ENCODE measurements around the gene NTM. TPM values are rescaled to one million over a fixed set of nuclear protein-coding genes. Genes with fewer than 3 reads are reported as not detected.
A peak's percentile ranks its signal among the peaks of the same experiment; 100 is the strongest.

The NTM gene
- total and polyA plus RNA-seq, 2 experiments from 2014 or later: 1.1 to 1.7 TPM

- Histone ChIP-seq H3K9me3 (ENCODE audit: low read depth) (no peaks in the 10 kb centered on the region), H3K27ac (no peak overlapping the region)
Observed at GRCh38 chr11:131644204-131644795, 273.9 kb downstream of the NTM start.

GRCh38 chr11:131645237-131645636 lies 274.8 kb downstream of the NTM start:
- no peak for TF ChIP-seq CTCF (IDR thresholded peaks at IDR 0.05; ENCODE audit: low read depth, low read length)
- no peaks in the 10 kb centered on the region for H3K36me3 ChIP-seq

More at GRCh38 chr11:131644204-131644795, 273.9 kb downstream of the NTM start:
- DNase-seq (ENCODE audit: low read depth in 1 of 2, low spot score in 1 of 2): no peak
- no peaks in the 10 kb centered on the region for H3K27me3 ChIP-seq
- TF ChIP-seq CTCF (IDR thresholded peaks at IDR 0.05; ENCODE audit: low read depth, low read length): no peak
- no peaks in the 10 kb centered on the region for H3K36me3 ChIP-seq
- H3K4me3 ChIP-seq: no peak overlapping the region
- peaks cover 25% of the 10 kb centered on the region for H3K4me1 ChIP-seq (ENCODE audit: low read depth)

GRCh38 chr11:131649856-131650255 lies 279.4 kb downstream of the NTM start:
- no peak for DNase-seq (ENCODE audit: low read depth in 1 of 2, low spot score in 1 of 2)
- H3K27ac ChIP-seq: no peak overlapping the region
- peaks cover 17% of the 10 kb centered on the region for H3K4me1 ChIP-seq (ENCODE audit: low read depth)
- no peaks in the 10 kb centered on the region for H3K36me3 ChIP-seq
- H3K4me3 ChIP-seq: no peak overlapping the region
- H3K27me3 ChIP-seq: no peaks in the 10 kb centered on the region
- TF ChIP-seq CTCF (IDR thresholded peaks at IDR 0.05; ENCODE audit: low read depth, low read length): no peak
- no peaks in the 10 kb centered on the region for H3K9me3 ChIP-seq (ENCODE audit: low read depth)

More at GRCh38 chr11:131645237-131645636, 274.8 kb downstream of the NTM start:
- Histone ChIP-seq H3K27ac (no peak overlapping the region), H3K4me3 (no peak overlapping the region), H3K27me3 (no peaks in the 10 kb centered on the region), H3K4me1 (ENCODE audit: low read depth) (peaks cover 22% of the 10 kb centered on the region), H3K9me3 (ENCODE audit: low read depth) (no peaks in the 10 kb centered on the region)
- DNase-seq (ENCODE audit: low read depth in 1 of 2, low spot score in 1 of 2): peak in 1 of 2 donors; percentile 23

- Histone ChIP-seq H3K9me3 (ENCODE audit: low read depth) (no peaks in the 10 kb centered on the region), H3K36me3 (no peaks in the 10 kb centered on the region), H3K4me1 (ENCODE audit: low read depth) (peaks cover 21% of the 10 kb centered on the region), H3K27me3 (no peaks in the 10 kb centered on the region), H3K4me3 (no peak overlapping the region), H3K27ac (no peak overlapping the region)
- TF ChIP-seq CTCF (IDR thresholded peaks at IDR 0.05; ENCODE audit: low read depth, low read length): no peak
- DNase-seq (ENCODE audit: low read depth in 1 of 2, low spot score in 1 of 2): no peak
Observed at GRCh38 chr11:131652231-131652630, 281.8 kb downstream of the NTM start.

GRCh38 chr11:131653260-131653659 lies 282.8 kb downstream of the NTM start:
- TF ChIP-seq CTCF (IDR thresholded peaks at IDR 0.05; ENCODE audit: low read depth, low read length): no peak
- Histone ChIP-seq H3K9me3 (ENCODE audit: low read depth) (no peaks in the 10 kb centered on the region), H3K27me3 (no peaks in the 10 kb centered on the region), H3K4me1 (ENCODE audit: low read depth) (peaks cover 30% of the 10 kb centered on the region), H3K36me3 (no peaks in the 10 kb centered on the region), H3K4me3 (no peak overlapping the region), H3K27ac (no peak overlapping the region)
- no peak for DNase-seq (ENCODE audit: low read depth in 1 of 2, low spot score in 1 of 2)
